ENCODE measurements around the gene ACTR2. TPM values are rescaled to one million over a fixed set of nuclear protein-coding genes. Genes with fewer than 3 reads are reported as not detected.

The ACTR2 gene
- total RNA-seq, 1 donor: 127 TPM

GRCh38 chr2:65265671-65266045 is 38.0 kb downstream of the ACTR2 start:
- no peak for TF ChIP-seq CTCF (IDR thresholded peaks at IDR 0.05; ENCODE audit: insufficient read depth, low read length)
- no peak for DNase-seq (ENCODE audit: low read depth)
- no peak overlapping the region for H3K4me3 ChIP-seq (ENCODE audit: low read depth, low read length)

DNA sequence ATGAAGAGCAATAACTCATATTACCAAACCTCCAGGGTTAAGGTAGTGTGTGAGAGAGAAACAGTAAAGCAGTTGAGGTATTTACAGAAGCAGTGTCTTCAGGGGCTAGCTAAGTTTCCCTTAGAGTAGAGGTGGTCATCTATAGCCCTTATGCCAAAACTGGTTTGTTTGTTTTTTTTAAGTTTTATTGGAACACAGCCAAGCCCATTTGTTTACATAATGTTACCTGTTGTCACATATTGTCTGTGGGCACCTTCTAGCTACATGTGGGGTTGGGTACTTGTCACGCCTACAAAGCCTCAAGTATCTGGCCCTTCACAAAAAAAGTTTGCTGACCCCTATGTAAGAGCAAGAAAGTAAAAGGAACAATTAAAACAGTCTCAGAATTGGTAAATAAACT is 39.4 kb downstream of the ACTR2 start:
- H3K4me3 ChIP-seq (ENCODE audit: low read depth, low read length): no peak overlapping the region

DNA sequence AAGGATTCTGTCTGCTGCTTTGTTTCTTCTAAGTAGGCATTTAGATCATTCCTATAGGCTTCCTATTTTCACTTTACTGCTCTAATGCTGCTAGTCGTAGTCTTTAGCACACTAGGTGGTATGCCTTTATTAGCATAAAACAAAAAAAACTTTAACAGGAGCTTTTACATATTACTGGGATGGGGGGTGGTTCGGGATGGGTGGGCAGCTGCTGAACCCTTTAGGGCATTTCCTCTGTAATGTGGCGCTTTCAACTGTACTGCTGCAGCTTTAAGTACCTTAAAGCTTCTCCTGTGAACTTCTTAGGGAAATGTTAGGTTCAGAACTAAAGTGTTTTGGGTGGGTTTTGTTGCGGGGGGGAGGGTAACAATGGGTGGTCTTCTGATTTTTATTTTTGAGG is 41.3 kb downstream of the ACTR2 start:
- DNase-seq (ENCODE audit: low read depth): no peak
- no peak overlapping the region for H3K4me3 ChIP-seq (ENCODE audit: low read depth, low read length)
- no peak for TF ChIP-seq CTCF (IDR thresholded peaks at IDR 0.05; ENCODE audit: insufficient read depth, low read length)

More for the DNA sequence above, 39.4 kb downstream of the ACTR2 start:
- no peak for TF ChIP-seq CTCF (IDR thresholded peaks at IDR 0.05; ENCODE audit: insufficient read depth, low read length)
- no peak for DNase-seq (ENCODE audit: low read depth)

- no peak overlapping the region for H3K4me3 ChIP-seq (ENCODE audit: low read depth, low read length)
- TF ChIP-seq CTCF (IDR thresholded peaks at IDR 0.05; ENCODE audit: insufficient read depth, low read length): no peak
- no peak for DNase-seq (ENCODE audit: low read depth)
Observed at GRCh38 chr2:65273344-65273743, 45.7 kb downstream of the ACTR2 start.

DNA sequence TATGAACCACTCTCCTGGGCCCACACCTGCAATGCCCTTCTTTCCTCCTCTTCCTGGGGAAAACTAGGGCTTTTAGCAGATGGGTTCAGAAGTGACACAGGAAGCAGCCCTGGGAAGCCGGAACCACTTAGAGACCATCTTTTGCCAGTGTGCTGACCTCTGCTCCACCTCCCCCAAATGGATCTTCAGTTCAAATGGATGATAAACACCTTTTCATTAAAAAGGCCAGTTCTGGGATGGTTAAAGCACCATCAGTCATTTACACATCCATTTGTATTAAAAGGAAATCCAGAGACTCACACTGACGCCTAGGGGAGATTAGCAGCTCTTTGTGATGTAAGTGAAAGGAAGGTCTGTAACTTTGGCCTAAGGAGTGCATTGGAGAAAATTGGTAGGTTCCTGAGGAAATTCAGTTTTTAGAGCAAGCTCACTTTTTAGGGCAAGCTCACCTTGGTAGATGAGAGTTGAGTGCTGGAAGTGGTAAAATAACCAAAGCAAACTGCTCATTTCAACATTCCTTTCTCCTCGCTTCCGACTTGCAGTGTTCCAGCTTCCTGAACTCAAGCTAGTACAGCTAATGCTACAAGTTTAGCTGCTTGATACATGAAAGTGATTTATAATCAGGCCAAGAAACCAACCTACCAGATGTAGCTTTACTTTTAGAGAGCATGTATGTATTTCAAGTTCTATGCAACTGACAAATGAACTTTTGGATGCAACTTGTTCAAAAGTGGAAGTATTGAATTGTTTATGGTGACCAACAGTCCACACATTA is 47.7 kb downstream of the ACTR2 start:
- no peak for DNase-seq (ENCODE audit: low read depth)
- H3K4me3 ChIP-seq (ENCODE audit: low read depth, low read length): no peak overlapping the region
- TF ChIP-seq CTCF (IDR thresholded peaks at IDR 0.05; ENCODE audit: insufficient read depth, low read length): no peak

GRCh38 chr2:65276609-65277008 is 49.0 kb downstream of the ACTR2 start:
- no peak for DNase-seq (ENCODE audit: low read depth)
- no peak for TF ChIP-seq CTCF (IDR thresholded peaks at IDR 0.05; ENCODE audit: insufficient read depth, low read length)
- no peak overlapping the region for H3K4me3 ChIP-seq (ENCODE audit: low read depth, low read length)

GRCh38 chr2:65277118-65277517 is 49.5 kb downstream of the ACTR2 start:
- no peak overlapping the region for H3K4me3 ChIP-seq (ENCODE audit: low read depth, low read length)
- TF ChIP-seq CTCF (IDR thresholded peaks at IDR 0.05; ENCODE audit: insufficient read depth, low read length): no peak
- DNase-seq (ENCODE audit: low read depth): no peak
